H7 (cell line): ENCODE results near the gene GHSR. TPM values are rescaled to one million over a fixed set of nuclear protein-coding genes. Genes with fewer than 3 reads are reported as not detected.

Experiments used
- DNase-seq: peaks from one replicate; pipeline ENCODE4 v3.0.0; 2012
- H3K27me3 ChIP-seq: 2 replicates; pipeline ENCODE4 v1.6.0; 2011; ENCODE audit warnings: mild to moderate bottlenecking, low read length; ENCODE audit not compliant: control insufficient read depth, insufficient read depth
- H3K36me3 ChIP-seq: replicated peaks from 2 replicates; pipeline ENCODE4 v1.5.1; 2011; ENCODE audit warnings: low read length; ENCODE audit not compliant: control insufficient read depth, insufficient read depth
- H3K4me3 ChIP-seq: 2 replicates; pipeline ENCODE4 v1.5.1; 2011; ENCODE audit warnings: low read depth, mild to moderate bottlenecking, control low read depth, low read length, moderate library complexity; ENCODE audit not compliant: insufficient read depth
- total RNA-seq: library from RNA; depleted of rRNA; stranded (reverse); fragments of >200 nt; shearing (Covaris generic); gene quantifications from 2 replicates; pipeline ENCODE4 v1.2.3, GENCODE V29; 2014

Gene GHSR
- total RNA-seq, 1 experiment from 2014 or later, result not detected

- H3K36me3 ChIP-seq, result no peaks in the 10 kb centered on the region
- peak; percentile 81 for DNase-seq
- peak overlapping the region; percentile 4; the same call in 1 of the 2 replicates for H3K4me3 ChIP-seq
- H3K27me3 ChIP-seq, result peaks cover 50% of the 10 kb centered on the region
Observed at GRCh38 chr3:172449466-172450149, 1.4 kb upstream of the GHSR start.

- Histone ChIP-seq H3K36me3 (no peaks in the 10 kb centered on the region), H3K4me3 (peak overlapping the region; percentile 25; the same call in 1 of the 2 replicates), H3K27me3 (peaks cover 50% of the 10 kb centered on the region)
- peak; percentile 41 for DNase-seq
Observed at GRCh38 chr3:172448661-172449465, 607 bp upstream of the GHSR start.

- H3K36me3 ChIP-seq, result no peaks in the 10 kb centered on the region
- peaks cover 50% of the 10 kb centered on the region for H3K27me3 ChIP-seq
- no peak for DNase-seq
- H3K4me3 ChIP-seq, result no peak overlapping the region
Observed at GRCh38 chr3:172446198-172446597, 2.1 kb downstream of the GHSR start.

GRCh38 chr3:172444821-172445220 is 3.4 kb downstream of the GHSR start:
- Histone ChIP-seq H3K36me3 (no peaks in the 10 kb centered on the region), H3K4me3 (no peak overlapping the region), H3K27me3 (peaks cover 45% of the 10 kb centered on the region)
- no peak for DNase-seq

- H3K4me3 ChIP-seq, result no peak overlapping the region
- H3K36me3 ChIP-seq, result no peaks in the 10 kb centered on the region
- no peak for DNase-seq
- H3K27me3 ChIP-seq, result peaks cover 23% of the 10 kb centered on the region
Observed at GRCh38 chr3:172442606-172443005, 5.7 kb downstream of the GHSR start.

- H3K4me3 ChIP-seq, result no peak overlapping the region
- no peaks in the 10 kb centered on the region for H3K36me3 ChIP-seq
- peaks cover 12% of the 10 kb centered on the region for H3K27me3 ChIP-seq
- no peak for DNase-seq
Observed at GRCh38 chr3:172441581-172441980, 6.7 kb downstream of the GHSR start.

- Histone ChIP-seq H3K27me3 (no peaks in the 10 kb centered on the region; the same call in 1 of the 2 replicates), H3K4me3 (no peak overlapping the region), H3K36me3 (no peaks in the 10 kb centered on the region)
- DNase-seq, result no peak
Observed at GRCh38 chr3:172438186-172438585, 10.1 kb downstream of the GHSR start.

- Histone ChIP-seq H3K4me3 (no peak overlapping the region), H3K36me3 (no peaks in the 10 kb centered on the region), H3K27me3 (no peaks in the 10 kb centered on the region; the same call in 1 of the 2 replicates)
- no peak for DNase-seq
Observed at GRCh38 chr3:172437713-172438112, 10.5 kb downstream of the GHSR start.

GRCh38 chr3:172415323-172415722 is 32.9 kb downstream of the GHSR start:
- no peak for DNase-seq
- H3K27me3 ChIP-seq, result no peaks in the 10 kb centered on the region
- no peaks in the 10 kb centered on the region for H3K36me3 ChIP-seq
- H3K4me3 ChIP-seq, result no peak overlapping the region

GRCh38 chr3:172411478-172411947 is 36.7 kb downstream of the GHSR start:
- Histone ChIP-seq H3K27me3 (no peaks in the 10 kb centered on the region), H3K36me3 (no peaks in the 10 kb centered on the region)

GRCh38 chr3:172410702-172411477 is 37.4 kb downstream of the GHSR start:
- no peaks in the 10 kb centered on the region for H3K27me3 ChIP-seq
- no peaks in the 10 kb centered on the region for H3K36me3 ChIP-seq
- H3K4me3 ChIP-seq, result no peak overlapping the region
- no peak for DNase-seq

More at GRCh38 chr3:172411478-172411947, 36.7 kb downstream of the GHSR start:
- DNase-seq, result no peak
- no peak overlapping the region for H3K4me3 ChIP-seq

- Histone ChIP-seq H3K4me3 (no peak overlapping the region), H3K27me3 (no peaks in the 10 kb centered on the region), H3K36me3 (no peaks in the 10 kb centered on the region)
- DNase-seq, result no peak
Observed at GRCh38 chr3:172407872-172408271, 40.4 kb downstream of the GHSR start.

- no peak for DNase-seq
- H3K4me3 ChIP-seq, result no peak overlapping the region
- H3K27me3 ChIP-seq, result no peaks in the 10 kb centered on the region
- H3K36me3 ChIP-seq, result no peaks in the 10 kb centered on the region
Observed at GRCh38 chr3:172405914-172406313, 42.3 kb downstream of the GHSR start.

GRCh38 chr3:172404237-172404962 is 43.9 kb downstream of the GHSR start:
- Histone ChIP-seq H3K27me3 (no peaks in the 10 kb centered on the region), H3K36me3 (no peaks in the 10 kb centered on the region), H3K4me3 (no peak overlapping the region)
- no peak for DNase-seq
